ENCODE results near the gene OR13C9. TPM values are rescaled to one million over a fixed set of nuclear protein-coding genes. Genes with fewer than 3 reads are reported as not detected.
"Not testable (repeated sequence)": the region's sequence is repeated elsewhere in the genome, so short reads cannot be mapped to it uniquely, and the experiment has no call there.

Gene OR13C9
- total RNA-seq = not detected

DNA sequence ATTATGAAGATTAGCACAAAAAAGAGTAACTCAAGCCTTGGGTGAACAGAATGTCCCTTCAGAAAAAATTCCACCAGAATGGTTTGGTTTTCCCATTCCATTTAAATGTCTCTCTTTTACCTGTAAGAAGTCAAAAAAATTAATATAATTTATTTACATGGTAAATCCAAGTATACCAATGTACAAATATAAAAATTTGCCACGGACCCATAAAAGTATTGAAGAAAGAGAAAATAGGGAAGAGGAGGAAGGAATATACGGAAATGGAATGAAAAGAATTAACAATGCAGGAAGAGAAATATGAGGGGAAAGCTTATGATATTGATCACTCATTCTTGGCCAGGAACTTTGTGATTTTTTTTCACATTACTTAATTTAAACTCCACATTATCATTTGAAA lies at the start of gene OR13C9:
Gene OR13C9, minus strand, starts transcription at position 101 of the 400 bp plus-strand sequence. Its CDS starts 0 bp downstream, at position 101.
- Mint-ChIP-seq H3K27ac (no peak within 1 kb of the TSS), H3K4me1 (no peaks in the 10 kb centered on the region), H3K27me3 (no peaks in the 10 kb centered on the region), H3K9me3 (ENCODE audit: low read depth) (no peaks in the 10 kb centered on the region), H3K4me3 (no peak within 1 kb of the TSS), H3K36me3 (no peaks in the 10 kb centered on the region)
- ATAC-seq = no peak
- CTCF ChIA-PET = no interaction called here
- no peak for DNase-seq

DNA sequence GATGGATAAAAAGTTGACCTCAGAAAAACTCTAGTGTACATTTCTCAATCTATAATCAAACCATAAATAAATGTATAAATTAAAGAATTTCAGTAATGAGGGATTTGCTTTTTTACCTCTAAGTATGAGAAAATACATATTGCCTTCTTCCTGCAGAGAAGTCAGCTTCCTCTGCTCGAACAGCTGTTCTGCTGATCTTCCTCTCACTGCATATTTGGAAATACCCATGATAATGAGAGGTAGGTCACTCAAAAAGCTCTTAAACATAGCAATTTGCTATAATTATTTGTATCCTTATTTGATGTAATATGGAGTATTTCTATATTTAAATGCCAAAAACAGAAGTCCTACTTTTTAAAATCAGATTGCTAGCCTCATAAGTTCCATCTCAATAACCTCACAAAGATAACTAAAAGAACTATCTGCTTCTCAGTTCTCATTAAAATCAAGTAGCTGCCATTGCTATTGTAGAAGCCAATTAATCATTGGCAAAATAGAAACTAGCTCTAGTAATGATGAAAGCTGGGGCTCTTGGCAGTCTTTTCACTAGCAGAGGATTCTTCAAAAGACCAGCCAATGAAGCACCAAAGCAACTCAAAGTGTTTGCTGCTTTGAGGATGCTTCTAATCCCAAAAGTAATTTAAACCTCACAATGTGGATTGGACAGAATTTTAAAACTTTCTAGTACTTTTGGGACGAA lies 40.6 kb upstream of the OR13C9 start:
- Mint-ChIP-seq H3K4me3 (no peak overlapping the region), H3K9me3 (ENCODE audit: low read depth) (no peaks in the 10 kb centered on the region), H3K27ac (no peak overlapping the region), H3K27me3 (no peaks in the 10 kb centered on the region), H3K36me3 (no peaks in the 10 kb centered on the region), H3K4me1 (no peaks in the 10 kb centered on the region)
- ATAC-seq (no peak), DNase-seq (no peak)
- CTCF ChIA-PET = no interaction called here

DNA sequence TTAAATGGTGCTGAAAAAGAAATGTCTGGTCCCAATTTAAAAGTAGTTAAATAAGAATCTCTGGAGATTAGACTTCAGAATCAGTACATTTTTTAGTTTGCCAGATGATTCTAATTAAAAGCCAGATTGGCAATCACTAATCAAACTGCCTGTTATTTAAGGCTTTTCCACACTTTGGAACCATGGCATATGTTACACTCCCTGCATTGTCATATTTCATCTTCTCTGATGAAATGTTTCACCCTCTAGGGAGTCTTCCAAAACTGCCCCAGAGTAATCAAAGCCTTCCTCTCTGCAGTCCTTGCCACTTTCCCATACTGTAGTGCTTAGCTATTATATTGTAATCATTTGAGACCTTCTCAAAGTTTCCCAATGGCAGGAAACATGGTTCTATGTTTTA lies 17.5 kb upstream of the OR13C9 start:
- H3K4me3 Mint-ChIP-seq = no peak overlapping the region
- ATAC-seq (no peak), DNase-seq (no peak)
- H3K36me3 Mint-ChIP-seq = no peaks in the 10 kb centered on the region
- no peaks in the 10 kb centered on the region for H3K4me1 Mint-ChIP-seq
- no peaks in the 10 kb centered on the region for H3K9me3 Mint-ChIP-seq (ENCODE audit: low read depth)
- no peak overlapping the region for H3K27ac Mint-ChIP-seq
- H3K27me3 Mint-ChIP-seq = no peaks in the 10 kb centered on the region
- CTCF ChIA-PET = no interaction called here

- H3K36me3 Mint-ChIP-seq = no peaks in the 10 kb centered on the region
- H3K9me3 Mint-ChIP-seq (ENCODE audit: low read depth) = no peaks in the 10 kb centered on the region
- H3K4me1 Mint-ChIP-seq = no peaks in the 10 kb centered on the region
- CTCF ChIA-PET = no interaction called here
- no peak overlapping the region for H3K27ac Mint-ChIP-seq
- ATAC-seq (no peak), DNase-seq (no peak)
- no peak overlapping the region for H3K4me3 Mint-ChIP-seq
- no peaks in the 10 kb centered on the region for H3K27me3 Mint-ChIP-seq
Measured at GRCh38 chr9:104633976-104634520, 16.0 kb upstream of the OR13C9 start.

DNA sequence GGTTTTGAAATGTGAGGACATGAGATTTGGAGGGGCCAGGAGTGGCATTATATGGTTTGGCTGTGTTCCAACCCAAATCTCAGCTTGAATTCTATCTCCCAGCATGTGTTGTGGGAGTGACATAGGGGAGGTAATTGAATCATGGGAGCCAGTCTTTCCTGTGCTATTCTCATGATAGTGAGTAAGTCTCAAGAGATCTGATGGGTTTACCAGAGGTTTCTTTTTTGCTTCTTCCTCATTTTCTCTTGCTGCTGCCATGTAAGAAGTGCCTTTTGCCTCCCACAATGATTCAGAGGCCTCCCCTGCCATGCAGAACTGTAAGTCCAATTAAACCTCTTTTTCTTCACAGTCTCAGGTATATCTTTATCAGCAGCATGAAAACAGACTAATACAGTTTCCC lies 8.0 kb upstream of the OR13C9 start:
- H3K27me3 Mint-ChIP-seq; H3K4me3 Mint-ChIP-seq; DNase-seq; H3K9me3 Mint-ChIP-seq (ENCODE audit: low read depth); H3K4me1 Mint-ChIP-seq; H3K27ac Mint-ChIP-seq; CTCF ChIA-PET; H3K36me3 Mint-ChIP-seq; ATAC-seq: not testable (repeated sequence)

GRCh38 chr9:104617418-104617817 lies 586 bp downstream of the OR13C9 start:
- CTCF ChIA-PET = no interaction called here
- DNase-seq = no peak
- no peak overlapping the region for H3K4me3 Mint-ChIP-seq
- no peaks in the 10 kb centered on the region for H3K27me3 Mint-ChIP-seq
- H3K9me3 Mint-ChIP-seq (ENCODE audit: low read depth) = no peaks in the 10 kb centered on the region
- no peaks in the 10 kb centered on the region for H3K4me1 Mint-ChIP-seq
- ATAC-seq = no peak
- H3K27ac Mint-ChIP-seq = no peak overlapping the region
- no peaks in the 10 kb centered on the region for H3K36me3 Mint-ChIP-seq

- no peaks in the 10 kb centered on the region for H3K36me3 Mint-ChIP-seq
- H3K9me3 Mint-ChIP-seq (ENCODE audit: low read depth) = no peaks in the 10 kb centered on the region
- CTCF ChIA-PET = no interaction called here
- DNase-seq = no peak
- no peak overlapping the region for H3K4me3 Mint-ChIP-seq
- no peaks in the 10 kb centered on the region for H3K4me1 Mint-ChIP-seq
- ATAC-seq = no peak
- no peak overlapping the region for H3K27ac Mint-ChIP-seq
- no peaks in the 10 kb centered on the region for H3K27me3 Mint-ChIP-seq
Measured at GRCh38 chr9:104611213-104611612, 6.8 kb downstream of the OR13C9 start.

DNA sequence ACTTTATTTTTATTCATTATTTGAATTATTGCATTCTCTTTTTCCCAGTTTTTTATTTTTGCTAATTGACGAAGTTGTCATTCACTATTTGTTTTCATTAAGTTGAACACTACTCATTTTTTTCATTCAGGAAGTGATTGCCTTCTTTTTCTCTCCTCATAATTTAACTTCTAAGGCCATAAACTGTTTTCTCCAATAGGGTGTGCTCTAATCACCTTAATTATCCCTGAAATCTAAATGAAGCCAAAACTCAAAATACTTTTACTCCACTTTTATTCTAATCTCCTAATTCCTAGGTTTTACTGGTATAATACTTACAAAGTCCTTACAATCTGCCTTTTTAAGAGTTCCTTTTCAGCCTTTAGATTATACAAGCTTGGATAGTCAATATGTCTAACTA lies 9.7 kb downstream of the OR13C9 start:
- ATAC-seq = no peak
- CTCF ChIA-PET = no interaction called here
- H3K36me3 Mint-ChIP-seq = no peaks in the 10 kb centered on the region
- DNase-seq = no peak
- no peaks in the 10 kb centered on the region for H3K27me3 Mint-ChIP-seq
- no peaks in the 10 kb centered on the region for H3K9me3 Mint-ChIP-seq (ENCODE audit: low read depth)
- no peaks in the 10 kb centered on the region for H3K4me1 Mint-ChIP-seq
- no peak overlapping the region for H3K27ac Mint-ChIP-seq
- no peak overlapping the region for H3K4me3 Mint-ChIP-seq

DNA sequence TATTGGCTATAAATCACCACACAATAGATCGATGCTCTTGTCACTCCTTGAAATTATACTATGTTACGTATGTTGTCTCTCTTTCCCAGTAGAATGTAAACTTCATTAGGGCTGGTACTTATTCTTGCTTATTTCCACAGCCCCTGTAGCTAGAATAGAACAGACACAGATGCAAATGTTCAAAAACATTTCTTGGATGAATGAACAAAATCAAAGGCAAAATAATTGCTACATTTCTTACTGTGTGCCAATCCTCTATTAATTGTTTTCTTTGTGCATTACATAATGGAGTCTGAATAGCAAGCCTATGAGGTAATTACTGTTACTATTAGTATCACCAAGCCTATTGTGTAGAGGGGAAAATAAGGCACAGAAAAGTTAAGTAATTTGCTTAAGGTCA lies 11.9 kb downstream of the OR13C9 start:
- ATAC-seq = no peak
- no peaks in the 10 kb centered on the region for H3K36me3 Mint-ChIP-seq
- CTCF ChIA-PET = no interaction called here
- H3K27me3 Mint-ChIP-seq = no peaks in the 10 kb centered on the region
- H3K9me3 Mint-ChIP-seq (ENCODE audit: low read depth) = no peaks in the 10 kb centered on the region
- H3K4me3 Mint-ChIP-seq = no peak overlapping the region
- H3K4me1 Mint-ChIP-seq = no peaks in the 10 kb centered on the region
- no peak for DNase-seq
- H3K27ac Mint-ChIP-seq = no peak overlapping the region

DNA sequence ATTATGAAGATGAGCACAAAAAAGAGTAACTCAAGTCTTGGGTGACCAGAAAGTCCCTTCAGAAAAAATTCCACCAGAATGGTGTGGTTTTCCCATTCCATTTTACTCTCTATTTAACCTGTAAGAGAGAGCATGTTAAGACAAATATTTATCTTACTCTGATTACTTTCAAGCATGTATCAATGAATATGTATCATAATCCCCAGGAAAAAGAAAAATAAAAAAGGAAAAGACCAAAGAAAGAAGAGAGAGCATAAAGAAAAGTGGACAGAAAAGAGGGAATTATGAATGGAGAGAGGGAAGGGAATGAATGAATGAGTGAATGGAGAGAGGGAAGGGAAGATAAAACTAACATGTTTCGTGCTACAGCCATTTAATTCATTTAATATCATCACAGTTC lies 12.5 kb downstream of the OR13C9 start, which contains the start of gene OR13C2:
Gene OR13C2, minus strand, starts transcription at position 101 of the 400 bp plus-strand sequence. Its CDS starts 0 bp downstream, at position 101.
- DNase-seq; CTCF ChIA-PET; H3K9me3 Mint-ChIP-seq (ENCODE audit: low read depth); ATAC-seq; H3K4me3 Mint-ChIP-seq; H3K27ac Mint-ChIP-seq; H3K4me1 Mint-ChIP-seq; H3K27me3 Mint-ChIP-seq; H3K36me3 Mint-ChIP-seq: not testable (repeated sequence)

GRCh38 chr9:104604801-104605200 lies 13.2 kb downstream of the OR13C9 start:
- ATAC-seq (no peak), DNase-seq (no peak)
- CTCF ChIA-PET = no interaction called here
- no peaks in the 10 kb centered on the region for H3K4me1 Mint-ChIP-seq
- H3K27ac Mint-ChIP-seq = no peak overlapping the region
- no peak overlapping the region for H3K4me3 Mint-ChIP-seq
- H3K36me3 Mint-ChIP-seq = no peaks in the 10 kb centered on the region
- no peaks in the 10 kb centered on the region for H3K27me3 Mint-ChIP-seq
- H3K9me3 Mint-ChIP-seq (ENCODE audit: low read depth) = no peaks in the 10 kb centered on the region

- ATAC-seq; H3K27me3 Mint-ChIP-seq; H3K9me3 Mint-ChIP-seq (ENCODE audit: low read depth); H3K36me3 Mint-ChIP-seq; H3K27ac Mint-ChIP-seq; DNase-seq; H3K4me3 Mint-ChIP-seq; CTCF ChIA-PET; H3K4me1 Mint-ChIP-seq: not testable (repeated sequence)
Measured at GRCh38 chr9:104599313-104599712, 18.7 kb downstream of the OR13C9 start, which contains the start of gene OR13C5. Gene OR13C5, minus strand, starts transcription at chr9:104599413. Its CDS starts 0 bp downstream, at chr9:104599413.

- H3K4me1 Mint-ChIP-seq; CTCF ChIA-PET; H3K4me3 Mint-ChIP-seq; ATAC-seq; H3K27ac Mint-ChIP-seq; H3K27me3 Mint-ChIP-seq; H3K36me3 Mint-ChIP-seq; DNase-seq; H3K9me3 Mint-ChIP-seq (ENCODE audit: low read depth): not testable (repeated sequence)
Measured at GRCh38 chr9:104598749-104599148, 19.3 kb downstream of the OR13C9 start.

- CTCF ChIA-PET = no interaction called here
- Mint-ChIP-seq H3K36me3 (no peaks in the 10 kb centered on the region), H3K4me3 (no peak overlapping the region), H3K9me3 (ENCODE audit: low read depth) (no peaks in the 10 kb centered on the region), H3K27ac (no peak overlapping the region), H3K27me3 (no peaks in the 10 kb centered on the region), H3K4me1 (no peaks in the 10 kb centered on the region)
- no peak for DNase-seq
- no peak for ATAC-seq
Measured at GRCh38 chr9:104589626-104590025, 28.4 kb downstream of the OR13C9 start.

All from activated CD8-positive, alpha-beta memory T cell treated with anti-CD3 and anti-CD28 coated beads, Interleukin-2, amount 10 ng/mL, durations not matched to agents 7 days and 5 days (primary cell).